HL-60 (cell line): ENCODE measurements around the gene PTPRF.
A peak's percentile ranks its signal among the peaks of the same experiment; 100 is the strongest.

ENCODE experiments used
- DNase-seq, 2 experiments: peaks; one replicate each; pipeline ENCODE4 v3.0.0-alpha.2; 2010 to 2020; ENCODE audit warnings: low read depth in 1 of 2, low spot score in 1 of 2
- H3K27ac ChIP-seq: fragments of 250-450 bp; sonication (Bioruptor Pico); replicated peaks from 2 replicates; pipeline ENCODE4 v1.5.1; 2020; ENCODE audit warnings: mild to moderate bottlenecking, moderate library complexity
- H3K27me3 ChIP-seq: fragments of 250-450 bp; sonication (Bioruptor Pico); 2 replicates; pipeline ENCODE4 v1.5.1; 2021; ENCODE audit warnings: mild to moderate bottlenecking, moderate library complexity; ENCODE audit not compliant: insufficient read depth, poor library complexity, severe bottlenecking
- H3K4me3 ChIP-seq: replicated peaks from 2 replicates; pipeline ENCODE4 v1.5.1; 2011; ENCODE audit warnings: mild to moderate bottlenecking, control low read depth, low read length; ENCODE audit not compliant: insufficient read depth
- CTCF ChIP-seq: IDR thresholded peaks from one replicate; pipeline ENCODE4 v1.5.1; 2011; ENCODE audit warnings: low read length, control low read depth, inconsistent platforms; ENCODE audit not compliant: insufficient read depth
- GABPA ChIP-seq: IDR thresholded peaks from 2 replicates; pipeline ENCODE4 v1.6.1; 2012; ENCODE audit warnings: low read depth
- POLR2AphosphoS5 ChIP-seq: IDR thresholded peaks from 2 replicates; pipeline ENCODE4 v1.6.1; 2012; ENCODE audit warnings: low read depth
- SPI1 ChIP-seq: IDR thresholded peaks from 2 replicates; pipeline ENCODE4 v1.6.1; 2012; ENCODE audit warnings: low read depth, mild to moderate bottlenecking, borderline replicate concordance
- TF ChIP-seq, protein P1 (sequence below): IDR thresholded peaks from 2 replicates; pipeline ENCODE4 v1.6.1; 2012; ENCODE audit warnings: low read depth; ENCODE audit not compliant: insufficient replicate concordance

Gene PTPRF

DNA sequence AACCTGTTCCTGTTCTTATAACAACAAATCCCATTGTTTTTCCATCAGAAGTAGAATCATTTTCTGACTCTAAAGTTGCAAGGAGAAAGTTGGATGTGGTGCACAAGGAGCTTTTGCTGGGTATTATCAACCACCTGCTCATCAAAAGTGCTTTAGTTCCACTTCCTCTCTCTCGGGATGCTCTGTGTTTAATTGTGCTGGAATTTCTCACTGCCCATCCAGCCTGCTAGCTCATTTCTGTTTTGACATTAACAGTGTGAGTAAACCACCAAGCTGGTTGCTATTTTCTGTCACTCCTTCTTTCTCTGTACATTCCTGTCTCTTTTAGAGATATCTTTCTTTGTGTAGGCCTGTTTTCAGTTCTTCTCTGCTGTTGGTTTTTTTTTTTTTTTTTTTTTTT lies 125.3 kb downstream of the PTPRF start:
- Histone ChIP-seq H3K27me3 (no peaks in the 10 kb centered on the region), H3K4me3 (no peak overlapping the region), H3K27ac (no peak overlapping the region)
- DNase-seq = no peak
- TF ChIP-seq POLR2AphosphoS5 (no peak), SPI1 (0 out of 2 replicates have a peak, but pooled peaks have one; percentile 18)

DNA sequence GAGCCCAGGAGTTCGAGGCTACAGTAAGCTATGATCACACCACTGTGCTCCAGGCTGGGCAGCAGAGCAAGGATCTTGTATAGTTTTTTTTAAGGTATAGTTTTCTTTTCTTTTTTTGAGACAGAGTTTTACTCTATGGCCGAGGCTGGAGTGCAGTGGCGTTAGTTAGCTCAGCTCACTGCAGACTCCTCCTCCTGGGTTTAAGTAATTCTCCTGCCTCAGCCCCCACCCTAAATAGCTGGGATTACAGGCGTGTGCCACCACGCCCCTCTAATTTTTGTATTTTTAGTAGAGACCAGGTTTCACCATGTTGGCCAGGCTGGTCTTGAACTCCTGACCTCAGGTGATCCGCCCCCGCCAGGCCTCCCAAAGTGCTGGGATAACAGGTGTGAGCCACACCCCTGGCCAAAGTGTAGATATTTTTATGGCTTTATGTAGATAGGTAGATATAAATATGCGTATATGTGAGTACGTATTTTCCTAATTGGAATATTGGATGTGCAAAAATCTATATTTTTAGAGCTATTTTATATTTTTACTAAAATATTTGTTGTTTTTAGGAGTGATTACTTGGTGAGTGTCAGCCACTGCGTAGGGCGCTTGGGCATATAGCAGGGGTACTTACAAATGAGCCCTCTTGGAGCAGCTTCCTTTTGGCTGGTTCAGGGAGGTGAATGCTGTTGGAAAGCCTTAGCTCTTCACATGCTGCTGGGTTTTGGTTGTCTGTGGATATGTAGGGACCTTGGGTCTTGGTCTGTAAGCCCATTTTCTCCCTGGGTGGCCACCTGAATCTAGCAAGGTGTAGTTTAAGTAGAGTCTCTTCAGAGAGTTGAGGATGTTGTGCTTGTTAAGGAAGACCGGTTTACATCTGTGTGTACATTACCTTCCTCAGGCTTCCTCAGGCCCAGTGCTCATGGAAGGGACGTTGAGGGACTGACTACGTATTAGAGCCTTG lies 128.8 kb downstream of the PTPRF start:
- DNase-seq = no peak
- no peak overlapping the region for H3K4me3 ChIP-seq
- H3K27ac ChIP-seq = no peak overlapping the region
- TF ChIP-seq GABPA (no peak), CTCF (no peak), POLR2AphosphoS5 (no peak), SPI1 (no peak)
- TF ChIP-seq, protein P1, sequence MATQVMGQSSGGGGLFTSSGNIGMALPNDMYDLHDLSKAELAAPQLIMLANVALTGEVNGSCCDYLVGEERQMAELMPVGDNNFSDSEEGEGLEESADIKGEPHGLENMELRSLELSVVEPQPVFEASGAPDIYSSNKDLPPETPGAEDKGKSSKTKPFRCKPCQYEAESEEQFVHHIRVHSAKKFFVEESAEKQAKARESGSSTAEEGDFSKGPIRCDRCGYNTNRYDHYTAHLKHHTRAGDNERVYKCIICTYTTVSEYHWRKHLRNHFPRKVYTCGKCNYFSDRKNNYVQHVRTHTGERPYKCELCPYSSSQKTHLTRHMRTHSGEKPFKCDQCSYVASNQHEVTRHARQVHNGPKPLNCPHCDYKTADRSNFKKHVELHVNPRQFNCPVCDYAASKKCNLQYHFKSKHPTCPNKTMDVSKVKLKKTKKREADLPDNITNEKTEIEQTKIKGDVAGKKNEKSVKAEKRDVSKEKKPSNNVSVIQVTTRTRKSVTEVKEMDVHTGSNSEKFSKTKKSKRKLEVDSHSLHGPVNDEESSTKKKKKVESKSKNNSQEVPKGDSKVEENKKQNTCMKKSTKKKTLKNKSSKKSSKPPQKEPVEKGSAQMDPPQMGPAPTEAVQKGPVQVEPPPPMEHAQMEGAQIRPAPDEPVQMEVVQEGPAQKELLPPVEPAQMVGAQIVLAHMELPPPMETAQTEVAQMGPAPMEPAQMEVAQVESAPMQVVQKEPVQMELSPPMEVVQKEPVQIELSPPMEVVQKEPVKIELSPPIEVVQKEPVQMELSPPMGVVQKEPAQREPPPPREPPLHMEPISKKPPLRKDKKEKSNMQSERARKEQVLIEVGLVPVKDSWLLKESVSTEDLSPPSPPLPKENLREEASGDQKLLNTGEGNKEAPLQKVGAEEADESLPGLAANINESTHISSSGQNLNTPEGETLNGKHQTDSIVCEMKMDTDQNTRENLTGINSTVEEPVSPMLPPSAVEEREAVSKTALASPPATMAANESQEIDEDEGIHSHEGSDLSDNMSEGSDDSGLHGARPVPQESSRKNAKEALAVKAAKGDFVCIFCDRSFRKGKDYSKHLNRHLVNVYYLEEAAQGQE = no peak
- no peaks in the 10 kb centered on the region for H3K27me3 ChIP-seq

- TF ChIP-seq GABPA = no peak
- TF ChIP-seq POLR2AphosphoS5 = no peak
- no peak for TF ChIP-seq SPI1
- H3K27ac ChIP-seq = no peak overlapping the region
- DNase-seq = no peak
- no peaks in the 10 kb centered on the region for H3K27me3 ChIP-seq
- H3K4me3 ChIP-seq = no peak overlapping the region
These were observed 129.7 kb downstream of the PTPRF start for GRCh38 chr1:43660355-43660754.

DNA sequence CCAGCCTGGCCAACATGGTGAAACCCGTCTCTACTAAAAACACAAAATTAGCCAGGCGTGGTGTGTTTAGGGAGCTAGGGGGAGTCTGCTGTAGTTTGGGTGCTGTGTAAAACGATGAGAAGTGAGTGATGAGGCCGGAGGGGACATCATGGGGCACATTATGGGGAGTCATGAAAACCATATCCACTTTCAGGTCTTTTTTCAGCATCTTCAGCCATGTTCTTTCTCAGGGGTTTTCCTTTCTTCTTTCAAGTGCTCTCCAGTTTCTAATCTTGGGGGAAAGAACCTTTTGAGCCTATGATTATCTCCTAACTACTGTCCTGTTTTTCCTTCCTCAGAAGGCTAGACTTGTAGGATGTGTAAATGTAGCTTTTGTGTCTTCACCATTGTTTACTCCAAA lies 133.7 kb downstream of the PTPRF start:
- Histone ChIP-seq H3K27ac (no peak overlapping the region), H3K4me3 (no peak overlapping the region), H3K27me3 (no peaks in the 10 kb centered on the region)
- no peak for DNase-seq
- TF ChIP-seq, protein P1 = no peak
- TF ChIP-seq POLR2AphosphoS5 = 0 out of 2 replicates have a peak, but pooled peaks have one; percentile 7

- H3K27ac ChIP-seq = no peak overlapping the region
- H3K4me3 ChIP-seq = no peak overlapping the region
- TF ChIP-seq, protein P1 = no peak
- no peak for TF ChIP-seq GABPA
- no peak for TF ChIP-seq SPI1
- TF ChIP-seq CTCF = no peak
- no peak for TF ChIP-seq POLR2AphosphoS5
- no peak for DNase-seq
- no peaks in the 10 kb centered on the region for H3K27me3 ChIP-seq
These were observed 135.9 kb downstream of the PTPRF start for GRCh38 chr1:43666608-43667007.
